HEK293 (cell line): Measurements from ENCODE around the gene MARCHF3.
A peak's percentile ranks its signal among the peaks of the same experiment; 100 is the strongest.

Experiments used
- CTCF ChIA-PET: fragments of 350-600 bp; formaldehyde crosslinking; extraction: SDS; loops from one replicate; lab custom pipeline; 2021; ENCODE audit warnings: antibody characterized with exemption; lab: Yijun Ruan, JAX
- POLR2A ChIA-PET: fragments of 300-600 bp; formaldehyde crosslinking; extraction: SDS; loops from one replicate; lab custom pipeline; 2020; ENCODE audit warnings: antibody characterized with exemption, inconsistent platforms; lab: Yijun Ruan, JAX
- H3K27ac ChIP-seq: fragments of 200-500 bp; sonication (Bioruptor generic); 2 replicates; pipeline ENCODE4 v1.5.1; 2014; ENCODE audit warnings: low read depth, low read length, control low read depth, inconsistent platforms; ENCODE audit errors: extremely low read depth
- H3K36me3 ChIP-seq, 2 experiments: fragments of 200-500 bp in 1 of 2; sonication (Bioruptor generic) in 1 of 2; 1 replicate in 1 of 2; 2 replicates in 1 of 2; pipeline ENCODE4 v1.5.1; 2014 to 2017; ENCODE audit warnings: inconsistent platforms in 2 of 2, low read length in 2 of 2; ENCODE audit not compliant: control insufficient read depth in 2 of 2, insufficient read depth in 1 of 2
- H3K4me1 ChIP-seq: fragments of 200-500 bp; sonication (Bioruptor generic); 2 replicates; pipeline ENCODE4 v1.5.1; 2014; ENCODE audit warnings: mild to moderate bottlenecking, low read length, inconsistent platforms; ENCODE audit not compliant: control insufficient read depth, insufficient read depth
- H3K4me3 ChIP-seq: 2 replicates; pipeline ENCODE4 v1.5.1; 2011; ENCODE audit warnings: low read depth, mild to moderate bottlenecking, control low read depth, low read length, moderate library complexity
- H3K9me3 ChIP-seq: fragments of 200-500 bp; sonication (Bioruptor generic); 2 replicates; pipeline ENCODE4 v1.5.1; 2014; ENCODE audit warnings: low read depth, low read length, inconsistent platforms; ENCODE audit not compliant: control insufficient read depth, insufficient read depth
- EGR2 ChIP-seq: fragments of 450-650 bp; formaldehyde crosslinking; IDR thresholded peaks from 2 replicates; pipeline ENCODE4 v1.5.1; 2016; ENCODE audit warnings: low read depth, missing biosample characterization, missing genetic modification characterization
- KLF10 ChIP-seq: fragments of 450-650 bp; IDR thresholded peaks from 2 replicates; pipeline ENCODE4 v1.5.1; 2018; ENCODE audit warnings: missing biosample characterization, mild to moderate bottlenecking, missing genetic modification characterization
- KLF7 ChIP-seq: fragments of 450-650 bp; formaldehyde crosslinking; IDR thresholded peaks from 2 replicates; pipeline ENCODE4 v1.5.1; 2016; ENCODE audit warnings: missing biosample characterization, missing genetic modification characterization, borderline replicate concordance
- MYNN ChIP-seq: fragments of 450-650 bp; formaldehyde crosslinking; IDR thresholded peaks from 2 replicates; pipeline ENCODE4 v1.5.1; 2016; ENCODE audit warnings: missing biosample characterization, missing genetic modification characterization, borderline replicate concordance
- RBAK ChIP-seq: fragments of 450-650 bp; formaldehyde crosslinking; IDR thresholded peaks from 2 replicates; pipeline ENCODE4 v1.5.1; 2016; ENCODE audit warnings: missing biosample characterization, missing genetic modification characterization
- SCRT2 ChIP-seq: fragments of 450-650 bp; formaldehyde crosslinking; IDR thresholded peaks from 2 replicates; pipeline ENCODE4 v1.5.1; 2016; ENCODE audit warnings: missing biosample characterization, missing genetic modification characterization
- SP2 ChIP-seq: fragments of 450-650 bp; formaldehyde crosslinking; IDR thresholded peaks from 2 replicates; pipeline ENCODE4 v1.5.1; 2016; ENCODE audit warnings: missing biosample characterization, missing genetic modification characterization
- ZBTB1 ChIP-seq: fragments of 450-650 bp; formaldehyde crosslinking; IDR thresholded peaks from 2 replicates; pipeline ENCODE4 v1.5.1; 2016; ENCODE audit warnings: missing biosample characterization, missing genetic modification characterization
- ZBTB7A ChIP-seq: fragments of 450-650 bp; formaldehyde crosslinking; IDR thresholded peaks from 2 replicates; pipeline ENCODE4 v1.5.1; 2016; ENCODE audit warnings: low read depth, missing biosample characterization, missing genetic modification characterization
- ZFHX2 ChIP-seq: fragments of 450-650 bp; formaldehyde crosslinking; conservative IDR thresholded peaks from 2 replicates; pipeline ENCODE4 v1.5.1; 2016; ENCODE audit warnings: missing biosample characterization, missing genetic modification characterization
- ZIC2 ChIP-seq: fragments of 450-650 bp; formaldehyde crosslinking; IDR thresholded peaks from 2 replicates; pipeline ENCODE4 v1.5.1; 2016; ENCODE audit warnings: missing biosample characterization, missing genetic modification characterization
- ZNF112 ChIP-seq: fragments of 450-650 bp; formaldehyde crosslinking; IDR thresholded peaks from 2 replicates; pipeline ENCODE4 v1.5.0; 2017; ENCODE audit warnings: missing biosample characterization, missing genetic modification characterization
- ZNF133 ChIP-seq: fragments of 450-650 bp; formaldehyde crosslinking; IDR thresholded peaks from 2 replicates; pipeline ENCODE4 v1.5.1; 2016; ENCODE audit warnings: missing biosample characterization, missing genetic modification characterization
- ZNF394 ChIP-seq: fragments of 450-650 bp; formaldehyde crosslinking; IDR thresholded peaks from 2 replicates; pipeline ENCODE4 v1.5.1; 2016; ENCODE audit warnings: missing biosample characterization, missing genetic modification characterization, mild to moderate bottlenecking, moderate library complexity, borderline replicate concordance
- ZNF404 ChIP-seq: fragments of 450-650 bp; formaldehyde crosslinking; IDR thresholded peaks from 2 replicates; pipeline ENCODE4 v1.5.1; 2017; ENCODE audit warnings: missing biosample characterization, missing genetic modification characterization
- ZNF530 ChIP-seq: fragments of 450-650 bp; formaldehyde crosslinking; IDR thresholded peaks from 2 replicates; pipeline ENCODE4 v1.5.1; 2016; ENCODE audit warnings: low read depth, missing biosample characterization, missing genetic modification characterization
- ZNF549 ChIP-seq: fragments of 450-650 bp; IDR thresholded peaks from 2 replicates; pipeline ENCODE4 v1.5.1; 2018; ENCODE audit warnings: missing biosample characterization, missing genetic modification characterization, mild to moderate bottlenecking, inconsistent platforms, moderate library complexity
- ZNF561 ChIP-seq: fragments of 450-650 bp; IDR thresholded peaks from 2 replicates; pipeline ENCODE4 v1.5.1; 2018; ENCODE audit warnings: missing biosample characterization, missing genetic modification characterization, borderline replicate concordance
- ZNF585B ChIP-seq: fragments of 450-650 bp; formaldehyde crosslinking; IDR thresholded peaks from 2 replicates; pipeline ENCODE4 v1.5.1; 2016; ENCODE audit warnings: missing biosample characterization, missing genetic modification characterization
- ZNF629 ChIP-seq: fragments of 450-650 bp; formaldehyde crosslinking; IDR thresholded peaks from 2 replicates; pipeline ENCODE4 v1.5.1; 2017; ENCODE audit warnings: missing biosample characterization, missing genetic modification characterization
- ZNF777 ChIP-seq: fragments of 450-650 bp; formaldehyde crosslinking; IDR thresholded peaks from 2 replicates; pipeline ENCODE4 v1.5.1; 2017; ENCODE audit warnings: missing biosample characterization, missing genetic modification characterization, borderline replicate concordance
- ZNF785 ChIP-seq: fragments of 450-650 bp; formaldehyde crosslinking; IDR thresholded peaks from 2 replicates; pipeline ENCODE4 v1.5.1; 2016; ENCODE audit warnings: missing biosample characterization, missing genetic modification characterization
- TF ChIP-seq, protein P1 (sequence below): fragments of 450-650 bp; formaldehyde crosslinking; IDR thresholded peaks from 2 replicates; pipeline ENCODE4 v1.5.1; 2016; ENCODE audit warnings: missing biosample characterization, missing genetic modification characterization
- TF ChIP-seq, protein P2 (sequence below): fragments of 450-650 bp; formaldehyde crosslinking; IDR thresholded peaks from 2 replicates; pipeline ENCODE4 v1.5.1; 2016; ENCODE audit warnings: missing biosample characterization, missing genetic modification characterization
- TF ChIP-seq, protein P3 (sequence below): fragments of 450-650 bp; formaldehyde crosslinking; conservative IDR thresholded peaks from 2 replicates; pipeline ENCODE4 v1.5.1; 2016; ENCODE audit warnings: low read depth, missing biosample characterization, missing genetic modification characterization
- TF ChIP-seq, protein P4 (sequence below): fragments of 450-650 bp; formaldehyde crosslinking; IDR thresholded peaks from 2 replicates; pipeline ENCODE4 v1.5.1; 2016; ENCODE audit warnings: missing biosample characterization, missing genetic modification characterization, borderline replicate concordance

MARCHF3 gene

DNA sequence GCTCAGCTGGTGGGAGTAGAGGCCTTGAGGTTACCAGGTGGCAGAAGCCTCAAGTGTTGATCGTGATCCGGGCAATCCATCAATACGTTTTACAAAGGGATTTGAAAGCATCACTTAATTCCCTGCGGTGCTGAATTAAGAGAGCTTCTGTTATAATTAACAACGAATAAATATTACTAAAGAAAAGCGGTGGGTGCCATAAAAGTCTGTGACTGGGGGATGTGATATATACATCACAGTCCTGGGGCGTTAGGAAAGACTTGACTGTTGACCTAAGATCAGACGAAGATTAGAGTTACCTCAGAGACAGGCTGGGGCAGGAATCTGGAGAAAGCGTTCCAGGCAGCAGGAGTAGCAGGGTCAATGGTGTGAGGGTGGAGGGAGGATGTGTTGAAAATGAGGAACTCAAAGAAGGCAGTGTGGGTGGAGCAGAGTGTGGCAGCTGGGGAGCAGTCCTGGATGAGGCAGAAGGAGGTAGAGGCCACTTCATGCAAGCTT is 49.7 kb upstream of the MARCHF3 start:
- POLR2A ChIA-PET, result no interaction called here
- Histone ChIP-seq H3K9me3 (no peaks in the 10 kb centered on the region), H3K4me3 (no peak overlapping the region), H3K4me1 (peaks cover 13% of the 10 kb centered on the region), H3K36me3 (no peaks in the 10 kb centered on the region), H3K27ac (no peak overlapping the region)
- CTCF ChIA-PET, result interaction anchor here (0.7 kb wide), 1 partner anchor 14 kb away, joined by 3 read pairs; no protein-coding TSS in a partner anchor
- no peak for TF ChIP-seq ZNF404
- TF ChIP-seq ZNF785 (tag by site-specific recombination), result no peak
- no peak for TF ChIP-seq KLF7 (tag by site-specific recombination)
- TF ChIP-seq ZFHX2 (tag by site-specific recombination), result peak; percentile 76
- TF ChIP-seq, protein P1, sequence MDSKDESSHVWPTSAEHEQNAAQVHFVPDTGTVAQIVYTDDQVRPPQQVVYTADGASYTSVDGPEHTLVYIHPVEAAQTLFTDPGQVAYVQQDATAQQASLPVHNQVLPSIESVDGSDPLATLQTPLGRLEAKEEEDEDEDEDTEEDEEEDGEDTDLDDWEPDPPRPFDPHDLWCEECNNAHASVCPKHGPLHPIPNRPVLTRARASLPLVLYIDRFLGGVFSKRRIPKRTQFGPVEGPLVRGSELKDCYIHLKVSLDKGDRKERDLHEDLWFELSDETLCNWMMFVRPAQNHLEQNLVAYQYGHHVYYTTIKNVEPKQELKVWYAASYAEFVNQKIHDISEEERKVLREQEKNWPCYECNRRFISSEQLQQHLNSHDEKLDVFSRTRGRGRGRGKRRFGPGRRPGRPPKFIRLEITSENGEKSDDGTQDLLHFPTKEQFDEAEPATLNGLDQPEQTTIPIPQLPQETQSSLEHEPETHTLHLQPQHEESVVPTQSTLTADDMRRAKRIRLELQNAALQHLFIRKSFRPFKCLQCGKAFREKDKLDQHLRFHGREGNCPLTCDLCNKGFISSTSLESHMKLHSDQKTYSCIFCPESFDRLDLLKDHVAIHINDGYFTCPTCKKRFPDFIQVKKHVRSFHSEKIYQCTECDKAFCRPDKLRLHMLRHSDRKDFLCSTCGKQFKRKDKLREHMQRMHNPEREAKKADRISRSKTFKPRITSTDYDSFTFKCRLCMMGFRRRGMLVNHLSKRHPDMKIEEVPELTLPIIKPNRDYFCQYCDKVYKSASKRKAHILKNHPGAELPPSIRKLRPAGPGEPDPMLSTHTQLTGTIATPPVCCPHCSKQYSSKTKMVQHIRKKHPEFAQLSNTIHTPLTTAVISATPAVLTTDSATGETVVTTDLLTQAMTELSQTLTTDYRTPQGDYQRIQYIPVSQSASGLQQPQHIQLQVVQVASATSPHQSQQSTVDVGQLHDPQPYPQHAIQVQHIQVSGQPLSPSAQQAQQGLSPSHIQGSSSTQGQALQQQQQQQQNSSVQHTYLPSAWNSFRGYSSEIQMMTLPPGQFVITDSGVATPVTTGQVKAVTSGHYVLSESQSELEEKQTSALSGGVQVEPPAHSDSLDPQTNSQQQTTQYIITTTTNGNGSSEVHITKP (tag by site-specific recombination), result no peak
- no peak for TF ChIP-seq ZNF585B
- TF ChIP-seq ZNF629 (tag by site-specific recombination), result 0 out of 2 replicates have a peak, but pooled peaks have one; percentile 10
- no peak for TF ChIP-seq ZNF112 (tag by site-specific recombination)
- no peak for TF ChIP-seq RBAK (tag by site-specific recombination)
- no peak for TF ChIP-seq ZNF549 (tag by site-specific recombination)
- TF ChIP-seq, protein P2, sequence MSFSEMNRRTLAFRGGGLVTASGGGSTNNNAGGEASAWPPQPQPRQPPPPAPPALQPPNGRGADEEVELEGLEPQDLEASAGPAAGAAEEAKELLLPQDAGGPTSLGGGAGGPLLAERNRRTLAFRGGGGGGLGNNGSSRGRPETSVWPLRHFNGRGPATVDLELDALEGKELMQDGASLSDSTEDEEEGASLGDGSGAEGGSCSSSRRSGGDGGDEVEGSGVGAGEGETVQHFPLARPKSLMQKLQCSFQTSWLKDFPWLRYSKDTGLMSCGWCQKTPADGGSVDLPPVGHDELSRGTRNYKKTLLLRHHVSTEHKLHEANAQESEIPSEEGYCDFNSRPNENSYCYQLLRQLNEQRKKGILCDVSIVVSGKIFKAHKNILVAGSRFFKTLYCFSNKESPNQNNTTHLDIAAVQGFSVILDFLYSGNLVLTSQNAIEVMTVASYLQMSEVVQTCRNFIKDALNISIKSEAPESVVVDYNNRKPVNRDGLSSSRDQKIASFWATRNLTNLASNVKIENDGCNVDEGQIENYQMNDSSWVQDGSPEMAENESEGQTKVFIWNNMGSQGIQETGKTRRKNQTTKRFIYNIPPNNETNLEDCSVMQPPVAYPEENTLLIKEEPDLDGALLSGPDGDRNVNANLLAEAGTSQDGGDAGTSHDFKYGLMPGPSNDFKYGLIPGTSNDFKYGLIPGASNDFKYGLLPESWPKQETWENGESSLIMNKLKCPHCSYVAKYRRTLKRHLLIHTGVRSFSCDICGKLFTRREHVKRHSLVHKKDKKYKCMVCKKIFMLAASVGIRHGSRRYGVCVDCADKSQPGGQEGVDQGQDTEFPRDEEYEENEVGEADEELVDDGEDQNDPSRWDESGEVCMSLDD, result no peak
- TF ChIP-seq, protein P3, sequence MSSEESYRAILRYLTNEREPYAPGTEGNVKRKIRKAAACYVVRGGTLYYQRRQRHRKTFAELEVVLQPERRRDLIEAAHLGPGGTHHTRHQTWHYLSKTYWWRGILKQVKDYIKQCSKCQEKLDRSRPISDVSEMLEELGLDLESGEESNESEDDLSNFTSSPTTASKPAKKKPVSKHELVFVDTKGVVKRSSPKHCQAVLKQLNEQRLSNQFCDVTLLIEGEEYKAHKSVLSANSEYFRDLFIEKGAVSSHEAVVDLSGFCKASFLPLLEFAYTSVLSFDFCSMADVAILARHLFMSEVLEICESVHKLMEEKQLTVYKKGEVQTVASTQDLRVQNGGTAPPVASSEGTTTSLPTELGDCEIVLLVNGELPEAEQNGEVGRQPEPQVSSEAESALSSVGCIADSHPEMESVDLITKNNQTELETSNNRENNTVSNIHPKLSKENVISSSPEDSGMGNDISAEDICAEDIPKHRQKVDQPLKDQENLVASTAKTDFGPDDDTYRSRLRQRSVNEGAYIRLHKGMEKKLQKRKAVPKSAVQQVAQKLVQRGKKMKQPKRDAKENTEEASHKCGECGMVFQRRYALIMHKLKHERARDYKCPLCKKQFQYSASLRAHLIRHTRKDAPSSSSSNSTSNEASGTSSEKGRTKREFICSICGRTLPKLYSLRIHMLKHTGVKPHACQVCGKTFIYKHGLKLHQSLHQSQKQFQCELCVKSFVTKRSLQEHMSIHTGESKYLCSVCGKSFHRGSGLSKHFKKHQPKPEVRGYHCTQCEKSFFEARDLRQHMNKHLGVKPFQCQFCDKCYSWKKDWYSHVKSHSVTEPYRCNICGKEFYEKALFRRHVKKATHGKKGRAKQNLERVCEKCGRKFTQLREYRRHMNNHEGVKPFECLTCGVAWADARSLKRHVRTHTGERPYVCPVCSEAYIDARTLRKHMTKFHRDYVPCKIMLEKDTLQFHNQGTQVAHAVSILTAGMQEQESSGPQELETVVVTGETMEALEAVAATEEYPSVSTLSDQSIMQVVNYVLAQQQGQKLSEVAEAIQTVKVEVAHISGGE, result no peak
- no peak for TF ChIP-seq ZNF133 (tag by site-specific recombination)
- TF ChIP-seq EGR2 (tag by site-specific recombination), result peak; percentile 79; the same call in 1 of the 2 replicates
- no peak for TF ChIP-seq ZNF530
- TF ChIP-seq KLF10 (tag by site-specific recombination), result 0 out of 2 replicates have a peak, but pooled peaks have one; percentile 8
- TF ChIP-seq SP2 (tag by site-specific recombination), result no peak
- TF ChIP-seq MYNN (tag by site-specific recombination), result no peak
- TF ChIP-seq ZNF394 (tag by site-specific recombination), result peak; percentile 65; the same call in 1 of the 2 replicates
- TF ChIP-seq ZBTB7A (tag by site-specific recombination), result no peak
- TF ChIP-seq, protein P4, sequence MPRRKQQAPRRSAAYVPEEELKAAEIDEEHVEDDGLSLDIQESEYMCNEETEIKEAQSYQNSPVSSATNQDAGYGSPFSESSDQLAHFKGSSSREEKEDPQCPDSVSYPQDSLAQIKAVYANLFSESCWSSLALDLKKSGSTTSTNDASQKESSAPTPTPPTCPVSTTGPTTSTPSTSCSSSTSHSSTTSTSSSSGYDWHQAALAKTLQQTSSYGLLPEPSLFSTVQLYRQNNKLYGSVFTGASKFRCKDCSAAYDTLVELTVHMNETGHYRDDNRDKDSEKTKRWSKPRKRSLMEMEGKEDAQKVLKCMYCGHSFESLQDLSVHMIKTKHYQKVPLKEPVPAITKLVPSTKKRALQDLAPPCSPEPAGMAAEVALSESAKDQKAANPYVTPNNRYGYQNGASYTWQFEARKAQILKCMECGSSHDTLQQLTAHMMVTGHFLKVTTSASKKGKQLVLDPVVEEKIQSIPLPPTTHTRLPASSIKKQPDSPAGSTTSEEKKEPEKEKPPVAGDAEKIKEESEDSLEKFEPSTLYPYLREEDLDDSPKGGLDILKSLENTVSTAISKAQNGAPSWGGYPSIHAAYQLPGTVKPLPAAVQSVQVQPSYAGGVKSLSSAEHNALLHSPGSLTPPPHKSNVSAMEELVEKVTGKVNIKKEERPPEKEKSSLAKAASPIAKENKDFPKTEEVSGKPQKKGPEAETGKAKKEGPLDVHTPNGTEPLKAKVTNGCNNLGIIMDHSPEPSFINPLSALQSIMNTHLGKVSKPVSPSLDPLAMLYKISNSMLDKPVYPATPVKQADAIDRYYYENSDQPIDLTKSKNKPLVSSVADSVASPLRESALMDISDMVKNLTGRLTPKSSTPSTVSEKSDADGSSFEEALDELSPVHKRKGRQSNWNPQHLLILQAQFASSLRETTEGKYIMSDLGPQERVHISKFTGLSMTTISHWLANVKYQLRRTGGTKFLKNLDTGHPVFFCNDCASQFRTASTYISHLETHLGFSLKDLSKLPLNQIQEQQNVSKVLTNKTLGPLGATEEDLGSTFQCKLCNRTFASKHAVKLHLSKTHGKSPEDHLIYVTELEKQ (tag by site-specific recombination), result no peak
- no peak for TF ChIP-seq SCRT2 (tag by site-specific recombination)
- peak; percentile 64 for TF ChIP-seq ZIC2 (tag by site-specific recombination)
- 0 out of 2 replicates have a peak, but pooled peaks have one; percentile 18 for TF ChIP-seq ZNF561 (tag by site-specific recombination)
- TF ChIP-seq ZBTB1, result no peak
- no peak for TF ChIP-seq ZNF777
